Fibroblast of lung (primary cell): ENCODE data around the gene ANKRD30A. TPM values are rescaled to one million over a fixed set of nuclear protein-coding genes. Genes with fewer than 3 reads are reported as not detected.

Source experiments
- DNase-seq, 2 donors: peaks; one replicate each; pipeline versions ENCODE4 v3.0.0 to v3.0.0-alpha.2; 2010; ENCODE audit warnings: low read depth in 2 of 2
- H2AFZ ChIP-seq: 2 replicates; pipeline ENCODE4 v1.5.1; 2012; ENCODE audit warnings: low read length, control low read depth, inconsistent platforms
- H3K27ac ChIP-seq: 2 replicates; pipeline ENCODE4 v1.5.1; 2011; ENCODE audit warnings: low read length, control low read depth; ENCODE audit not compliant: insufficient read depth
- H3K27me3 ChIP-seq: 2 replicates; pipeline ENCODE4 v1.5.1; 2011; ENCODE audit warnings: mild to moderate bottlenecking, low read length; ENCODE audit not compliant: control insufficient read depth, insufficient read depth
- H3K36me3 ChIP-seq: 2 replicates; pipeline ENCODE4 v1.5.1; 2011; ENCODE audit warnings: low read length; ENCODE audit not compliant: control insufficient read depth, insufficient read depth
- H3K4me1 ChIP-seq: 2 replicates; pipeline ENCODE4 v1.5.1; 2011; ENCODE audit warnings: low read length; ENCODE audit not compliant: control insufficient read depth, insufficient read depth; ENCODE audit errors: extremely low read depth
- H3K4me2 ChIP-seq: 2 replicates; pipeline ENCODE4 v1.5.1; 2011; ENCODE audit warnings: low read length, control low read depth; ENCODE audit not compliant: insufficient read depth; ENCODE audit errors: extremely low read depth
- H3K4me3 ChIP-seq, 4 experiments: fragments of 200-600 bp in 1 of 4; sonication (generic) in 1 of 4; replicated peaks in 1 of 4; 2 replicates each; pipeline ENCODE4 v1.5.1; 2011 to 2016; ENCODE audit warnings: low read length in 4 of 4, low read depth in 3 of 4, mild to moderate bottlenecking in 3 of 4, control low read depth in 2 of 4, inconsistent platforms in 1 of 4, mixed read lengths in 1 of 4; ENCODE audit not compliant: insufficient read depth in 1 of 4; ENCODE audit errors: control extremely low read depth in 1 of 4
- H3K79me2 ChIP-seq: 2 replicates; pipeline ENCODE4 v1.5.1; 2012; ENCODE audit warnings: mild to moderate bottlenecking, low read length, inconsistent platforms; ENCODE audit not compliant: control insufficient read depth, insufficient read depth
- H3K9ac ChIP-seq: 2 replicates; pipeline ENCODE4 v1.5.1; 2011; ENCODE audit warnings: mild to moderate bottlenecking, low read length, control low read depth; ENCODE audit not compliant: insufficient read depth
- H3K9me3 ChIP-seq: 2 replicates; pipeline ENCODE4 v1.5.1; 2012; ENCODE audit warnings: low read depth, low read length; ENCODE audit not compliant: control insufficient read depth, insufficient read depth
- H4K20me1 ChIP-seq: 2 replicates; pipeline ENCODE4 v1.5.1; 2011; ENCODE audit warnings: low read length; ENCODE audit not compliant: control insufficient read depth, insufficient read depth; ENCODE audit errors: extremely low read depth
- EZH2 ChIP-seq: IDR thresholded peaks from 2 replicates; pipeline ENCODE4 v1.5.1; 2012; ENCODE audit warnings: low read length, control low read depth, mild to moderate bottlenecking; ENCODE audit errors: missing control alignments
- polyA plus RNA-seq, 2 donors: library from polyadenylated mRNA; depleted of rRNA in 1 of 2; stranded (reverse) in 1 of 2; unstranded in 1 of 2; fragments of >200 nt; gene quantifications; 2 replicates each; pipeline ENCODE4 v1.2.1, GENCODE V29; 2011 to 2012; ENCODE audit warnings: missing spikeins in 1 of 2
- total RNA-seq: library from RNA; depleted of rRNA; stranded (reverse); fragments of >200 nt; gene quantifications from 2 replicates; pipeline ENCODE4 v1.2.1, GENCODE V29; 2014
- TF ChIP-seq, protein P1 (sequence below), 2 donors: IDR thresholded peaks in 1 of 2; conservative IDR thresholded peaks in 1 of 2; 1 replicate in 1 of 2; 2 replicates in 1 of 2; pipeline ENCODE4 v1.5.1; 2011 to 2012; ENCODE audit warnings: low read length in 2 of 2, control low read depth in 1 of 2, inconsistent platforms in 1 of 2, low read depth in 1 of 2, mild to moderate bottlenecking in 1 of 2

The ANKRD30A gene
- total and polyA plus RNA-seq, 2 donors (not counting 1 experiment from before 2014, with no cell fraction given) = not detected

- Histone ChIP-seq H3K4me1 (no peaks in the 10 kb centered on the region), H3K79me2 (no peaks in the 10 kb centered on the region), H3K36me3 (no peaks in the 10 kb centered on the region), H3K9me3 (no peaks in the 10 kb centered on the region), H3K9ac (no peak overlapping the region), H3K27me3 (no peaks in the 10 kb centered on the region), H4K20me1 (no peaks in the 10 kb centered on the region), H3K27ac (no peak overlapping the region), H2AFZ (no peak overlapping the region), H3K4me3 (no peak overlapping the region), H3K4me2 (no peak overlapping the region)
- TF ChIP-seq, protein P1, sequence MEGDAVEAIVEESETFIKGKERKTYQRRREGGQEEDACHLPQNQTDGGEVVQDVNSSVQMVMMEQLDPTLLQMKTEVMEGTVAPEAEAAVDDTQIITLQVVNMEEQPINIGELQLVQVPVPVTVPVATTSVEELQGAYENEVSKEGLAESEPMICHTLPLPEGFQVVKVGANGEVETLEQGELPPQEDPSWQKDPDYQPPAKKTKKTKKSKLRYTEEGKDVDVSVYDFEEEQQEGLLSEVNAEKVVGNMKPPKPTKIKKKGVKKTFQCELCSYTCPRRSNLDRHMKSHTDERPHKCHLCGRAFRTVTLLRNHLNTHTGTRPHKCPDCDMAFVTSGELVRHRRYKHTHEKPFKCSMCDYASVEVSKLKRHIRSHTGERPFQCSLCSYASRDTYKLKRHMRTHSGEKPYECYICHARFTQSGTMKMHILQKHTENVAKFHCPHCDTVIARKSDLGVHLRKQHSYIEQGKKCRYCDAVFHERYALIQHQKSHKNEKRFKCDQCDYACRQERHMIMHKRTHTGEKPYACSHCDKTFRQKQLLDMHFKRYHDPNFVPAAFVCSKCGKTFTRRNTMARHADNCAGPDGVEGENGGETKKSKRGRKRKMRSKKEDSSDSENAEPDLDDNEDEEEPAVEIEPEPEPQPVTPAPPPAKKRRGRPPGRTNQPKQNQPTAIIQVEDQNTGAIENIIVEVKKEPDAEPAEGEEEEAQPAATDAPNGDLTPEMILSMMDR (conservative IDR thresholded peaks at IDR 0.05 in 1 of 2, IDR thresholded peaks at IDR 0.05 in 1 of 2; ENCODE audit: low read depth in 1 of 2, low read length in 2 of 2) = no peak
- no peak for TF ChIP-seq EZH2
- DNase-seq = no peak
Observed at GRCh38 chr10:37403776-37404175, 278.4 kb downstream of the ANKRD30A start.
